ENCODE data around the gene PDZK1IP1.
A peak's percentile ranks its signal among the peaks of the same experiment; 100 is the strongest.
"Not testable (repeated sequence)": the region's sequence is repeated elsewhere in the genome, so short reads cannot be mapped to it uniquely, and the experiment has no call there.

PDZK1IP1 gene

GRCh38 chr1:47180603-47181094 is 9.2 kb downstream of the PDZK1IP1 start:
- peak; percentile 92 for DNase-seq

- DNase-seq, result no peak
Measured at GRCh38 chr1:47179988-47180563, 9.8 kb downstream of the PDZK1IP1 start.

- peak; percentile 97 for DNase-seq
Measured at GRCh38 chr1:47179017-47179987, 10.5 kb downstream of the PDZK1IP1 start.

- no peak for DNase-seq
Measured at GRCh38 chr1:47178654-47179016, 11.2 kb downstream of the PDZK1IP1 start.

- no peak for DNase-seq
Measured at GRCh38 chr1:47178020-47178419, 11.8 kb downstream of the PDZK1IP1 start.

- peak; percentile 85 for DNase-seq
Measured at GRCh38 chr1:47175227-47175934, 14.5 kb downstream of the PDZK1IP1 start.

- no peak for DNase-seq
Measured at GRCh38 chr1:47174656-47175020, 15.2 kb downstream of the PDZK1IP1 start.

GRCh38 chr1:47172782-47173181 is 17.1 kb downstream of the PDZK1IP1 start:
- no peak for DNase-seq

GRCh38 chr1:47164552-47164951 is 25.3 kb downstream of the PDZK1IP1 start:
- DNase-seq, result no peak

- no peak for DNase-seq
Measured at GRCh38 chr1:47161298-47162040, 28.4 kb downstream of the PDZK1IP1 start.

- DNase-seq, result no peak
Measured at GRCh38 chr1:47160716-47161115, 29.1 kb downstream of the PDZK1IP1 start.

- DNase-seq, result not testable (repeated sequence)
Measured at GRCh38 chr1:47157957-47158356, 31.9 kb downstream of the PDZK1IP1 start.

- DNase-seq, result not testable (repeated sequence)
Measured at GRCh38 chr1:47156457-47156856, 33.4 kb downstream of the PDZK1IP1 start.

- DNase-seq, result not testable (repeated sequence)
Measured at GRCh38 chr1:47149162-47149561, 40.7 kb downstream of the PDZK1IP1 start.

- no peak for DNase-seq
Measured at GRCh38 chr1:47147047-47147785, 42.6 kb downstream of the PDZK1IP1 start.

- not testable (repeated sequence) for DNase-seq
Measured at GRCh38 chr1:47146495-47146894, 43.3 kb downstream of the PDZK1IP1 start.

GRCh38 chr1:47143654-47144053 is 46.2 kb downstream of the PDZK1IP1 start:
- DNase-seq, result not testable (repeated sequence)

GRCh38 chr1:47140358-47140757 is 49.5 kb downstream of the PDZK1IP1 start:
- DNase-seq, result not testable (repeated sequence)

- no peak for DNase-seq
Measured at GRCh38 chr1:47137925-47138615, 51.8 kb downstream of the PDZK1IP1 start.

GRCh38 chr1:47137198-47137597 is 52.6 kb downstream of the PDZK1IP1 start, which contains the start of gene CYP4A22:
Gene CYP4A22, plus strand, starts transcription at chr1:47137441. Its CDS starts 45 bp downstream, at chr1:47137486.
- no peak for DNase-seq

Measured in hematopoietic multipotent progenitor cell treated with erythropoietin and hydrocortisone succinate and interleukin-3 and kit ligand, for 6 days (in vitro differentiated cells).